Gastroesophageal sphincter (tissue), 4 donors: ENCODE results near the gene MYADML2. TPM values are rescaled to one million over a fixed set of nuclear protein-coding genes. Genes with fewer than 3 reads are reported as not detected.

Experiments used
- ATAC-seq: fragments of 150-250 bp; one replicate; pipeline ENCODE4 v1.9.1; 2016; ENCODE audit warnings: mild to moderate bottlenecking, moderate library complexity
- H3K27ac ChIP-seq, 4 donors: fragments of 200-600 bp; sonication (generic) in 3 of 4; 1 replicate in 3 of 4; 2 replicates in 1 of 4; pipeline ENCODE4 v1.5.1; 2016 to 2019
- H3K27me3 ChIP-seq: fragments of 200-600 bp; sonication (generic); one replicate; pipeline ENCODE4 v1.5.1; 2019
- H3K36me3 ChIP-seq, 2 donors: fragments of 200-600 bp; sonication (generic); one replicate each; pipeline ENCODE4 v1.5.1; 2019; ENCODE audit warnings: control low read depth in 1 of 2
- H3K4me1 ChIP-seq, 3 donors: fragments of 200-600 bp; sonication (generic); 1 replicate in 2 of 3; 2 replicates in 1 of 3; pipeline ENCODE4 v1.5.1; 2016 to 2019; ENCODE audit warnings: control low read depth in 2 of 3
- H3K4me3 ChIP-seq, 2 donors: fragments of 200-600 bp; sonication (generic); one replicate each; pipeline ENCODE4 v1.5.1; 2019; ENCODE audit warnings: mild to moderate bottlenecking in 1 of 2, moderate library complexity in 1 of 2
- H3K9me3 ChIP-seq, 3 donors: fragments of 200-600 bp; sonication (generic); one replicate each; pipeline ENCODE4 v1.5.1; 2017 to 2019; ENCODE audit warnings: control low read depth in 2 of 3
- EP300 ChIP-seq: sonication (generic); formaldehyde crosslinking; IDR thresholded peaks from one replicate; pipeline ENCODE4 v1.6.1; 2017; ENCODE audit warnings: antibody characterized with exemption, mild to moderate bottlenecking
- POLR2A ChIP-seq, 2 donors: fragments of 450-650 bp; IDR thresholded peaks; one replicate each; pipeline ENCODE4 v1.6.1; 2017; ENCODE audit warnings: antibody characterized with exemption in 2 of 2, mild to moderate bottlenecking in 2 of 2, moderate library complexity in 1 of 2
- POLR2AphosphoS5 ChIP-seq: sonication (generic); formaldehyde crosslinking; IDR thresholded peaks from one replicate; pipeline ENCODE4 v1.6.1; 2017; ENCODE audit warnings: antibody characterized with exemption
- WGBS, 2 donors: methylation state at CpG; one replicate each; pipeline ENCODE4 v1.1.5; 2018; ENCODE audit warnings: low coverage in 1 of 2; 5-methylcytosine and 5-hydroxymethylcytosine counted together
- total RNA-seq, 4 donors: library from RNA; depleted of rRNA; stranded (reverse); fragments of >200 nt; gene quantifications; one replicate each; pipeline ENCODE4 v1.1.0, GENCODE V29; 2016
- TF ChIP-seq, protein P1 (sequence below), 4 experiments: fragments of 200-600 bp in 2 of 4; fragments of 450-650 bp in 2 of 4; sonication (generic) in 1 of 4; IDR thresholded peaks; one replicate each; pipeline ENCODE4 v1.5.1; 2017 to 2019; ENCODE audit warnings: antibody characterized with exemption in 4 of 4, mild to moderate bottlenecking in 2 of 4, moderate library complexity in 2 of 4

MYADML2 gene
- total RNA-seq, 4 donors from 2014 or later, result not detected

DNA sequence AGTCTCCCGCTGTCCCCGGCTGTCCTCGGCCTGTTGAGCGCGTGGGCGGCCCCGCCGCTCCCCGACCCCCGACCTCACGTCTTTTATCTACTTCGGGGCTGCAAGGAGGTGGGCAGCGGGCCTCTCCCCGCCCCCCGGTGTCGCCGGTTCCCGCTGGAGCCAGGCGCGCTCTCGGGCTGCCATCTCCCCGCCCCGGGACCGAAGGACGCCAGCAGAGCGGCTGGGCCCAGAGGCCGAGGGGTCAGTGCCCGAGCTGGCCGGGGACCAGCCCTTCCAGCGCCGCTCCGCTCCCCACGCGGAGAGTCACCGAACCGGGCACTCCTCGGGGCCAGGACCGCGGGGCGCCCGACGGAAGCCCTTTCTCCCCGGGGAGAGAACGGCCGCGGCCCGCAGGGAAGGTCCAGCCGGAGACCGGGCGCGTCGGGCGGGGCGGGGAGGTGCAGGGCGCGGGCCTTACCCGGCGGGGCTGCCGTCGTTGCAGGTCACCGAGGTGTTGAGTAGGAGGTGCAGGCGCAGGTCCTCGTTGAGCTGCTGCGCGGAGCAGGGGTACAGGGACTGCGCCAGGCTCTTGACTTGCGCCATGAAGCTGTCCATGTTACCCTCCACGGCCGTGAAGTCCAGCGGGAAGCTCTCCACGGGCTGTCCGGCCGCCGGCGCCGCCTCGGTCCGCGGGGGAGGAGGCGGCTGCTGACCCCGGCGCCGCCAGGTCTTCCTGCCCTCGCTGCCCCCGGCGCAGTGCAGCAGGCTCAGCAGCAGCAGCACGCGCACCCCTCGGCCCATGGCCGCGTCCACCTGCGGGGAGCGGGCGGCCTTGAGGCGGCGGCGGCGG lies 13.3 kb upstream of the MYADML2 start:
- H3K27me3 ChIP-seq, result peaks cover 94% of the 10 kb centered on the region

DNA sequence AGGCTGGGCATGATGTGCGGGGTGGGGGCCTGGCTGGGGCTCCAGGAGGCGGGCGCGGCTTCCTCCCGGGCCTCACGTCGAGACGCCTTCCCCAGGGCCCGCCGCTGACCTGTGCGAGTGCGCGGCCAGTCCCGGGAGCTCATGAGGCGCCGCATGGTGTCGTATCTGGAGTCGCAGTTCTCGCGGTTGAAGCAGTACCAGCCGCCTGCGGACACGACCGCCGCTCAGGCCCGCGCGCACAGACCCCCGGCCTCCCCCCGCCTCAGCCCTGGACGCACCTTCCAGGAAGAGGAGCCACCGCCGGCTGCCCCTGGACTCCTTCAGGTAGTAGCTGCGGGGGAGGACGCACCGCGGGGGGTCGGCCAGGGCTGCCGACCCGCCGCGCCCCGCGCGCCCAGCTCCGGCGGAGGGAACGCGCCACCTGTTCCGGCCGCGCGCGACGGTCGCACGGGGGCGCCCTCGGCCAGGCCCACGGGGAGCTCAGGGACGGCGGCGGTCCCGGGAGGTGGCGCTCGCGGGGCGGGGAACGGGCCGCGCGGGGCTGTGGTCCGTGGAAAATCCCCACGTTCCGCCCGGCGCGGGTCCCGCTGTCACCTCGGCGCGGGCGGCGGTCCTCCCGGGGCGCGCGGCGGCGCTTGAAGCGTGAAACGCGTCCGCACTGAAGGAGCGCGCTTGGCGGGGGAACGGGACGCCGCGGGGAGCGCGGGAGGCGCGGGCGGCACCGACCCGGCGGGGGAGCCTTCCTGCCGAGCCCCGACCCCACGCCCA lies 12.5 kb upstream of the MYADML2 start:
- Histone ChIP-seq H3K4me3 (peak overlapping the region; percentile 18 to 49), H3K4me1 (peaks cover 0 to 32% (median 9%) of the 10 kb centered on the region in 3 donors), H3K27ac (no peak overlapping the region), H3K27me3 (peaks cover 100% of the 10 kb centered on the region), H3K9me3 (no peaks in the 10 kb centered on the region), H3K36me3 (no peaks in the 10 kb centered on the region)
- peak; percentile 89 for ATAC-seq
- TF ChIP-seq, protein P1, sequence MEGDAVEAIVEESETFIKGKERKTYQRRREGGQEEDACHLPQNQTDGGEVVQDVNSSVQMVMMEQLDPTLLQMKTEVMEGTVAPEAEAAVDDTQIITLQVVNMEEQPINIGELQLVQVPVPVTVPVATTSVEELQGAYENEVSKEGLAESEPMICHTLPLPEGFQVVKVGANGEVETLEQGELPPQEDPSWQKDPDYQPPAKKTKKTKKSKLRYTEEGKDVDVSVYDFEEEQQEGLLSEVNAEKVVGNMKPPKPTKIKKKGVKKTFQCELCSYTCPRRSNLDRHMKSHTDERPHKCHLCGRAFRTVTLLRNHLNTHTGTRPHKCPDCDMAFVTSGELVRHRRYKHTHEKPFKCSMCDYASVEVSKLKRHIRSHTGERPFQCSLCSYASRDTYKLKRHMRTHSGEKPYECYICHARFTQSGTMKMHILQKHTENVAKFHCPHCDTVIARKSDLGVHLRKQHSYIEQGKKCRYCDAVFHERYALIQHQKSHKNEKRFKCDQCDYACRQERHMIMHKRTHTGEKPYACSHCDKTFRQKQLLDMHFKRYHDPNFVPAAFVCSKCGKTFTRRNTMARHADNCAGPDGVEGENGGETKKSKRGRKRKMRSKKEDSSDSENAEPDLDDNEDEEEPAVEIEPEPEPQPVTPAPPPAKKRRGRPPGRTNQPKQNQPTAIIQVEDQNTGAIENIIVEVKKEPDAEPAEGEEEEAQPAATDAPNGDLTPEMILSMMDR (IDR thresholded peaks at IDR 0.05), result peak in 3 of 4 experiments; percentile 87 to 98 (median 97)
- TF ChIP-seq POLR2A (IDR thresholded peaks at IDR 0.05) (no peak), POLR2AphosphoS5 (no peak)
- no CpG with 5 or more reads among the region's 112 CpGs for WGBS, 2 donors

More for the DNA sequence above, 13.3 kb upstream of the MYADML2 start:
- no peak for ATAC-seq
- Histone ChIP-seq H3K36me3 (no peaks in the 10 kb centered on the region), H3K4me3 (peak overlapping the region; percentile 18 to 49), H3K9me3 (no peaks in the 10 kb centered on the region), H3K4me1 (peaks cover 0 to 32% (median 9%) of the 10 kb centered on the region in 3 donors), H3K27ac (no peak overlapping the region)
- no CpG with 5 or more reads among the region's 98 CpGs for whole genome bisulfite sequencing, 2 donors
- TF ChIP-seq POLR2A (IDR thresholded peaks at IDR 0.05) (no peak), EP300 (no peak), POLR2AphosphoS5 (no peak)
- TF ChIP-seq, protein P1 (IDR thresholded peaks at IDR 0.05), result no peak

DNA sequence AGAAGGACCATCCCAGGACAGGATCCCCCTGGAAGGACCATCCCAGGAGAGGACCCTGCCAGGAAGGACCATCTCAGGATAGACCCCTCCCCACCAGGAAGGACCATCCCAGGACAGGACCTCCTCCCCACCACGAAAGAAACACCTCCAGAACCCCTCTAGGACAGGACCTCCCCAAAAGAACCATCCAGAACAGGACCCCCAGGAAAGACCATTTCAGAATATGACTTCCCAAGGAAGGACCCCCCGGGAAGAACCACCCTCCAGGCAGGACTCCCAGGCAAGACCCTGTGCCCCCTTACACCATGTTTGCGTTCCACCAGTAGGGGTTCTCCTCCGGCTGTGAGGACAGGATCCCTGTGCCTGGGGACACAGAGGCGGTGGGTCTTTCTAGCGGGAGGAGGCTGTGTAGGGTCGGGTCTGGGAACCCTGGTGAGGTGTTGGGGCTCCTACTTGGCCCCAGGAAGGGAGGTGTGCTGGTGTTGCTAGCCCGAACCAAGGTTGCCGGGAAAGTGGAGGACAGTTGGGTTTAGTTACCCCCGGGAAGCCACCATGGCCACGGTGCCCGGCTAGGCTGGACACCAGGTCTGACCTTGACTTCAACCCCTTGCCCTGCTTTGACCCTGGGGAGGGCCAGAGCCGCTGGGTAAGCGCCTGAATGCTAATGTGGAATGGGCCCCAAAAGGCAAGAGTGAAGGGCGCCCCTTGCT lies 11.8 kb upstream of the MYADML2 start:
- WGBS, 2 donors, result 61 to 100% methylated on average over 1 to 6 of the region's 15 CpGs
- no peaks in the 10 kb centered on the region for H3K9me3 ChIP-seq
- no peaks in the 10 kb centered on the region for H3K36me3 ChIP-seq
- peaks cover 100% of the 10 kb centered on the region for H3K27me3 ChIP-seq
- TF ChIP-seq, protein P1 (IDR thresholded peaks at IDR 0.05), result no peak
- no peak for TF ChIP-seq EP300
- no peak for TF ChIP-seq POLR2A (IDR thresholded peaks at IDR 0.05)
- TF ChIP-seq POLR2AphosphoS5, result no peak
- H3K27ac ChIP-seq, result no peak overlapping the region
- peak overlapping the region in 1 of 2 donors; percentile 49 for H3K4me3 ChIP-seq
- peaks cover 0 to 32% (median 9%) of the 10 kb centered on the region in 3 donors for H3K4me1 ChIP-seq
- no peak for ATAC-seq

DNA sequence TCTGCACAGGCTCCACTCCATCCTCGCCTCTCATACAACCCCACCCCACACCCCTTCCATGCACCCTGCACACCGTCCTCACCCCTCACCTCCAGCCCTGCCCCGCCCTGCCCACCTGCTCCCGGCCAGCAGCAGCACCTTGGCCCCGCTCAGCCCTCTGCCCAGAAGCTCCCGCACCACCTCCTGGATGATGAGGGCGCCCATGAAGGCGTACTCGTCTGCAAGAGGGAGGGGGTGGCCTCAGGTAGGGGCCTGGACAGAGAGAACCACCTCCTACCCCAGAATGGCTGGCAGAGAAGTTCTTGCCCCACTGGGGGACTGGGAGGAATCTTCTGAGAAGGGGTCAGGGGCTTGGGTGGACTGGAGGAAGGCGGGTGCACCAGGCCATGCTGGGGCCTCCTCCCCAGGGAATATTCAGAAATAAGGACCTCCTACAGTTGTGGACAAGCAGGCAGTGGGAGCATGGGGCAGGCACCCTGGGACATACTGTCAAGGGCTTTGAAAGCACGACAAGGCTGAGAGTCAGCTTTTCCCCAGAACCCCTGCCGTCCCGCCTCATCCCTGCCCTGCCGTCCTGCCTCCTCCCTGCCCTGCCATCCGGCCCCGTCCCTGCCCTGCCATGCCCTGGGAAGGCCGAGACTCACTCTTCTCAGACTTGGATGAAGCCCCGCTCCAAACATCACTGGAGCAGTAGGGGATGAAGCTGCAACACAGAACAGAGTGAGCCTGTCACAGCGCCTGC lies 10.8 kb upstream of the MYADML2 start:
- no peak for TF ChIP-seq EP300
- TF ChIP-seq POLR2A (IDR thresholded peaks at IDR 0.05), result no peak
- TF ChIP-seq, protein P1 (IDR thresholded peaks at IDR 0.05), result no peak
- TF ChIP-seq POLR2AphosphoS5, result no peak
- H3K27me3 ChIP-seq, result peaks cover 100% of the 10 kb centered on the region
- H3K27ac ChIP-seq, result no peak overlapping the region
- H3K36me3 ChIP-seq, result no peaks in the 10 kb centered on the region
- no peak for ATAC-seq
- H3K4me3 ChIP-seq, result no peak overlapping the region
- H3K9me3 ChIP-seq, result no peaks in the 10 kb centered on the region
- WGBS, 2 donors, result 47% methylated on average over 2 of the region's 19 CpGs; no CpG with 5 or more reads in 1 of the 2 donors
- peaks cover 0 to 32% (median 9%) of the 10 kb centered on the region in 3 donors for H3K4me1 ChIP-seq
